Femur (tissue), 1 donor: ENCODE results near the gene LRRC36.

Source experiments
- DNase-seq: peaks from one replicate; pipeline ENCODE4 v3.0.0-alpha.2; 2017

LRRC36 gene

DNA sequence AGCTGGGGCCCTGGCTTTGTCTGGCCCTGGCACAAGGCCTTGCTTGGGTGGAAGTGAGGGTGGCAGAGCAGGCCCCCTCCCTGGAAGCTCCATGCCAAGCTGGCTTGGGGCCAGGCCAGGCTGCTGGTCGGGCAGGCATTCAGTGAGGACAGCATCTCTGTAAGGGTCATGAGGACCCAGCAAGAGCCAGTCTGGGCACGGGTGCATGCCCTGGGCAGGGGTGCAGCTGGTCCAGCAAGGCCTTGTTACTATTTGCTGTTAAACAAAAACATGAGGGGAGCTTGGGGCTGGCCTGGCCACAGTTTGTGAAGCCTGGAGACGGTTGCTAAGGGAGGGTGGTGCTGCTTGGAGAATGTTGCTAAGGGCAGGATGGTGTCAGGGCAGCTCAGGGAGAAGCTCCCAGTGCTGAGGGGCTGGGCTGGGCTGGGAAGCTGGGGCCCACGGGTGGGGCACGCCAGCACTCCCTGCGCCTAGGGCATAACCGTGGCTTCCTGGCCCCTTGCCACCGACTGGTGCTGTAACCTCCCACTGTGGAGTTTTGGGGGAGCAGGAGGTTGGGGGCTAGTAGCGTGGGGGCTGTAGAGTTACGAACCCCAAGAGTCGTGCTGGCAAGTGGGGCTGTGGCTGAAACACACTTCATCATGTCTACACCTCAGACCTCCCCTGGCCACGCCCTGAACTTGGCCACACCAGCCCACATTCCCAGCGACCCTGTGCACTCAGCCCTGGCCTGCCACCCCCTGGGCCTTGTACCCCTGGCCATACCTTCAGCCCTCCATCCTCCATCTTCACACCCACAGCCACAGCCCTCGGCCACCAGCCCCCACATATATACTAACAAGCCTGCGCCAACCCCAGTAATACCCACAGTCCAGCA is 65.0 kb downstream of the LRRC36 start:
- DNase-seq, result peak; percentile 70

DNA sequence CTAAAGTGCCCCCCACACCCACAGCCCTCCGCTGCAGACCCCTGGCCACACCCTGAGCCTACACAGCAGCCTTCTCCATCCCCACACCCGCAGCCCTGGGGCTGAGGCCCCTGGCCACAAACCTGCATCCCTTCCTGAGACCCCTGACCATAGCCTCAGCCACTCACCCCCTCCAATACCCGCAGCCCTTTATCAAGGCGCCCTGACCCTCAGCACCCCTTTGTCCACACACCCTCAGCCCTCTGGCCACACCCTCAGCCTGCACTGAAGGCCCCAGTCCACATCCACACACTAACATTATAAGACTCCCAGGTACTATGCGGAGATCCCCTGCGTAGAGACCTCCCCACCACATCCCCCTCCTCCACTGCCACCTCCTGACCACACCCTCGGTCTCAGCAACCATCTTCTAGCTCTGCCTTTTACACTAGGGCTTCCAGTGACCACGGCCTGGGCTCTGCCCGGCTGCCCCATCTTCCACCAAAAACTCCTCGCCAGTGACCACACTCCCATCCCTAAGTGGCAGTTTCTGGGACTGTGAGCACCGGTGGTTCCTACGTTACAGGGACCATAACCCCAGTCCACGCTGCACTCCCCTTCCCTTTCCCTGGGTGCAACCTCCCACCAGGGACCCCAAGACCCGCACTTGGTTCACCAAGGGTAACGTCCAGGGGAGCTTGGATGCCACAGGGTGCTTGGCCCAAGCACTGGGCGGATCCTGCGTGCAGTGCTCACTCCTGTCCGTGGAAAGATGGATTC is 65.9 kb downstream of the LRRC36 start:
- DNase-seq, result no peak

DNA sequence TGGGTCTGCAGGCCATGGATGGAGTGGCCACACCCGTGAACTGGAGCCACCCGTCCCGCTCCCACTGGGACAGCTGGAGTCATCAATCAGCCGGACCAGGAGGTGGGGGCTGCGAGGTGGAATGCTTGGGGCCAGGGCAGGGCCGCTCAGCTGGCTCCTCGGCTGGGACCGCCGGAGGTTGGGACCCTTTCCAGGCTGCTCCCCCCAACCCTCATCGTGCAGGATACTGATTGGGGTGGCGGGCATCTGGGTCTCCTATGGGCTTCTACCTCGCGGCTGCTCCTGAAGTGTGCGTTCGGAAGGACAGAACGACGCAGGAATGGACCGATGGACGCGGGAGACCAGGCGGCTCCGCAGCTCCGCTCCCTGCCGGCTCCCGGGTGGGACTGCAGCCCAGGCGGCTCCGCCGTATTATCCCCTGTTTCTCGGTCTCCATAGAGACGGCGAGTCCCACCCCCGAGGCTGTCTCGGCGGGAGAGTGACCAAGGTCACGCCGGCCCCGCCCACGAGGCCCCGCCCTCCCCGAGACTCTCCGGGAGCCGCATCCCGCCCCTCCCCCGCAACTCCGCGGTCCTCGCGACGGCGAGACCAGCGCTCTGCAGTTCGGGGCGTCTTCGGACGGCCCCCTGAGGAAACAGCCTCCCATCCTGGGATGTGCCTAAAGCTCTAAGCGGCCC is 66.6 kb downstream of the LRRC36 start, which contains the start of gene TPPP3:
Gene TPPP3 (minus strand): TSS at position 388 of the 677 bp plus-strand sequence. CDS start 2,387 bp downstream, outside the sequence.
- DNase-seq, result peak; percentile 94

DNA sequence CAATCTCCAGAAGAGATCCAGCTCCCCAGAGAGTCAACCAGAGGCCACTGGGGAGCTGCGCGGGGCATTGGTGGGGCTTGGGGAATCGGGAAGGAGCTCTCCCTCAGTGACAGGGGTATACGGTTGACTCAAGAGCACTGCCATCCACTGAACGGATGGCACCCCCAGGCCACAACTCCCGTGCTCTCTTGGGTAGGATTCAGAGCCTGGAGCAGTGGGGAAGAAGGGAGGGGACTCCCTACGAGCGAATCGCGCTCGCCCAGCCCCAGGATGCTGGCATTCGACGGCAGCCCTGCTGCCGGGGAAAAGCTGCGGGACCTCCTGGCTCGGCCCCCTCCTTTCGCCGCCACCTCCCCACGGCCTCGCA is 67.2 kb downstream of the LRRC36 start:
- no peak for DNase-seq

DNA sequence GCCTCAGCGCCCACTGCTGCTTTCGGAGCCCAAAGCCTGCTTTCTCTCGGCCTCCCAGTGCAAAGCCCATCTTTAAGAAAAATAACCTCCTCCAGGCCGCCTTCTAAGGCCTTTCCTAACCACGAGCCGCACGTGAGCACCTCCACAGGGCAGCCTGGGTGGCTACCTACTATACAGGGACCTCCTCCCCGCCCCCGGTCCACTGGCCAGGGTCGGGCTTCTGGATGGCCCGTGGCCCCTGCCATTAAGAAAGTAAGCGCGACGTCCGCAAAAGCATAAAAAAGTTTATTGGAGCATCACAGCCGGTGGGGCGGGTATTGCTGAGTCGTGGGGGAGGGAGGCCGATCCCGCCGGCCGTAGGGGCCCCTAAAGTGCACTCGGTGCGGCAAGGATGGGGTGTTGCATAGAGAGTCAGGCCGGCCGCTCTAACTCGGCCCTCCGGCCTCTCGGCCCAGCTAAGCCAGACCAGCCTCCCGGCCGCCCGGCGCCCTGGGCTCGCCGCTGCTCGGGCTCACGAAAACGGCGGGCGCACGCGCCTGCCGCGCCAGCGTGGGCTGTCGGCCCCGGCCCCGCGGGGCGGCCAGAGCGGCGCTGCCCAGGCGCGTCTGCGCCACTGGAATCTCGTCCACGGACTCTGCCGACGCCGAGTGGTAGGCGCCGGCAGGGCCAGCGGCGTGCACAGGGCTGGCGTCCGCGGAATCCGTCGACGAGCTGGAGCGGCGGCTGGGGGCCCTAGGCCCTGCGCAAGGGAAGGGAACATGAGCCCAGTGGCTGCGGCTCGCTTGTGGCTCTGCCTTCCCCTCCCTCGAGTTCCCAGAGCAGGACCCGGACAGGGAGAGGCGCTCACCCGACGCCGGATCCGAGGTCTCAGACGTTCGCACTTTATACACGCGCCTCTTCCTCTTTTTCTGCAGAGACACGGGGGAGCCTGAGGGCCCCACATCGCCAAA is 67.8 kb downstream of the LRRC36 start:
- peak; percentile 56 for DNase-seq

DNA sequence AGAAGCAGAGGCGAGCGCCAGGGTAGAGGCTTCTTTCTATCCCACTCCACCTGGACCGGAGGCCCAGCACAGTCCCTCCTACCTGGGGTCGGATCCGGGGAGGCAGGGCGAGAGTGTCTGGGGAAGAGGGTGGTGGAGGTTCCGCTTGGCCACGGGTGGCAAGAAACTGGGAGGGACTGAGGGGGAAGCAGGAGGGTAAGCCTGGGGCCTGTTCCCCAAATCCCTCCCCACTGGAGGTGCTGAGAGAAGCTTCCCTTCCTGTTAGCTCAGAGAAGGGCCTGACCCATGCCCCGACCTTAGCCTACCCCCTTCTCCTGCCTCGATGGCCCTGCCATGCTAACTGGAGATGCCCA is 68.5 kb downstream of the LRRC36 start:
- DNase-seq, result no peak

DNA sequence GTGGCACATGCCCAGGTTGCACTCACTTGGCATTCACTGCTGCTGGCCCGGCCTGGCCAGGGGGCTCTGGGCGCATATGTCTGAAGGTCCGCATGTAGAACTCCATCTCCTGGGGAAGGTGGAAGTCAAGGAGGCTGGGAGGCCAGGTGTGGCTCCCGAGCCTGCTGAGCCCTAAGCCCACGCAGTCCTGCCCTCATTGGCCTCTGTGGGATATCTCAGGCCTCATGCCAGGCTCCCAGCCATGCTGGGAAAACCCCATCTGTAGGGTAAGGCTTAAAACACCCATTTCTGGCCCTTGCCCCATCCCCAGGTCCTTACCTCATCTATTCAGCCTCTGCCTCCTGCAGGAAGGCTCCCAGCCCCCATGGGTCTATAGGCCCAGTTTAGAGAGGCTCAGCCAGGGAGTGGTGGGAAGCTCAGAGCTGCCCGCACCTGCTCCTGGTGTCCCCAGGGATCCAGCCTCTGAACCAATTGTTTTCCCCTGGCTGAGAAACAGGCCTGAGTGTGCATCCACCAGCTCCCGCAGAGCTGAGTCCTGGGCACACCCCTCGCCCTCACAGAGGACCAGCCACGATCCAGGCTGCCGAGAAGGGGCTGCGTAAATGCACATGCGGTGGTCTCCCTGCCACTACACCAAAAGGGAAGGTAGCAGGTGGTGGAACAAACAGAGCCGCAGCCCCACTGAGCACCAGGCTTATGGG is 69.0 kb downstream of the LRRC36 start:
- DNase-seq, result peak; percentile 54

DNA sequence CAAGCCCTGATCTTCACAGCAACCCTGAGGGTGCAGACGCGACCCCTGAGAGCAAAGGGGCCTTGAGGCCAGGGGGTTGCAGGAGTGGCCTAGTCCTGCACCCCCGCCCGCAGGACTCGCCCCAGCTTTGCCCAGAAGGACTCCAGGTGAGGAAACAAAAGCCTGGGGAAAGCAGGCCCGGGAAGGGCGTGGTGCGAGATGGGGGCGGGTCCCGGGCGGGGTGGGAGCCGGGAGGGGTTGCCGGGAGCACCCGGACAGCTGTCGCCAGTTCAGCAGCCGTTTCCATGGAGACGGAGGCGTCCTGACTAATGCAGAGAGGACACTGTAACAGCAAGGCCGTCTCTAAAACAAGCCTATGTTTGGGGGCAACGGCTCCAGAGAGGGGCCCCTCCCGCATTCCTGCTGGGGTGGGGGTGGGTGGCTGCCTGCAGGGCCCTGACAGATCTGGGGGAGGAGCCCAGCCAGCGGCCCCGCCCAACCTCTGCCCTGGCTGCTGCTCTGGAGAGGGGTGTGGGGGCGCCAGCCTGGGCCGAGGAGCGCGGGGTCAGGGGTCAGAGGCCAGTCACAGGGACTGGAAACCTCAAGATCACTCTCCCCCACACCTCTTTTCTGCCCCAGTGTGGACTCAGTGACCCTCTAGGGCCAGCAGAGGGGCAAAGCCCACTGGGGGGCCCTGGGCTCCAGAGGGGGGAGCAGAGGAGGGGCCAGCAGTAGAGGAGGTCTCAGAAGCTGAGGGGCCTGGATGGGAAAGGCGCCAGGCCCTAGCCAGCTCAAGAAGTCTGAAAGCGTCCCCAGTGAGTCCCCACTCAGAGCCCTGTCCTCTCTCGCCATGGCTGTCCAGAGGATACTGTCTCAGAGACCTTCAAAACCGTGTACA is 69.8 kb downstream of the LRRC36 start:
- peak; percentile 94 for DNase-seq

DNA sequence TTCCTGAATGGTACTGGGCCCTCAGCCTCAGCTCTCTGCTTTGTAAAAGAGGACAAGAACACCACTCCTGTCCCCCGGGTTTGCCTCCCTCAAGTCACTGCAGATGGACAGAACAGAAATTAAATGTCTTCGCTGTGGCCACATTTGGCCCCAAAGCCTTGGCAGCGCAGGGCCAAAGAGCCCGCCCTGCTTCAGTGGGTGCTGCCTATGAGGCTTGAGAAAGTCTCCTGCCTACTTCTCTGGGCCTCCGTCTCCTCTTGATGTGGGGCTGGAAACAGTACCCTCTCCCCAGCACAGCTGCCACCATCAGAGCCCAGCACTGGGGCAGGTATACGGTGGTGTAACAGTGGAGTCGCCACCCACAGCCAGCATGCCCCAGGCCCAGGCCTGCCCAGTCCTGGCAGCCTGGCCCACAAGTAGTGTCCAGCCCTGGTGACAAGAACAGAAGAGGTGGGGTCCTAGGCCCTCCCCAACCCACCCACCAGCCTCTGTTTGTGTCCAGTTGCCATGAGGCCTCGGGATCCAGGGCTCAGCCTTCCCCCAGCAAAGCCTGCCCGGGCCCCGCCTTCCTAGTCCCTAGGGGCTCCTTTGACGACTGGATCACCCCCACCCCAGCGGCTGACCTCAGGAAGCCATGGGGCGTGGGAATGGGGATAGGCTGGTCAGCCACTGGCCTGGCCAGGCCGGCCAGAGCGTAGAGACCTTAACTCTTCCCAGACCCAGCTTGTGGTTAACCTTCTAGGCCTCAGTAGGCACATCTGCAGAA is 70.6 kb downstream of the LRRC36 start:
- DNase-seq, result peak; percentile 70

DNA sequence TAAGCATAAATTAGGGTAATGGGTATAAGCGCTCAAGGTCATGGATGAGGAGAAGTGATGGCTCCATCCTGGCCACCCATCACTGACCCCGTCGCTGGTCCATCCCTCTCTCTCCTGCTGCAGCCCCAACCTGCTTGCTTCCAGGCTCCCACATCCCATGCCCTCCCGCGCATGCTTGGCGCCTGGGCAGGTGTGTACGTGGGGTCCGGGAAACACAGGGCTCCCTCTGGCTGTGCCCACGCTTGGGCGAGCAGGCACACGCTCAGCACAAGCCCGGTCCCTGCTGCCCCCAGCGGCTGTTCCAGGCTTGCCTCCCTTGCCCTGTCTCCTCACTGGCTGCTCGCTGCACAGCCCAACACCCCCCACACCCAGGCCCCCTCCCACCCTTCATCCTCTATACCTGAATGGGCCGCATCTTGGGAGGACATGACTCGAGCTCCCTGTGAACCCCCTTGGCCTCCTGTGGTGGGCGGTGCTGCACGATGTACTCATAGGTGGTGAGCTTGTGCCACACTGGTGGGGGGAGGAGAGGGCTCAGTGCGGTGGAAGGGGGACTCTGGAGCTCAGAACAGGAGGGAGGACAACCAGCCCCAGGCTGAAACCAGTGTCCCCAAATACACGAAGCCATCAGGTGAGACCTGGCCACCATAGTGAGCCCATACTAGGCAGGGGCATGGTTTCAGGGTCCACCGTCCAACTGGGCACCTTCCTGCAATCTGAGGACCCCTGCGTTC is 71.4 kb downstream of the LRRC36 start:
- no peak for DNase-seq

DNA sequence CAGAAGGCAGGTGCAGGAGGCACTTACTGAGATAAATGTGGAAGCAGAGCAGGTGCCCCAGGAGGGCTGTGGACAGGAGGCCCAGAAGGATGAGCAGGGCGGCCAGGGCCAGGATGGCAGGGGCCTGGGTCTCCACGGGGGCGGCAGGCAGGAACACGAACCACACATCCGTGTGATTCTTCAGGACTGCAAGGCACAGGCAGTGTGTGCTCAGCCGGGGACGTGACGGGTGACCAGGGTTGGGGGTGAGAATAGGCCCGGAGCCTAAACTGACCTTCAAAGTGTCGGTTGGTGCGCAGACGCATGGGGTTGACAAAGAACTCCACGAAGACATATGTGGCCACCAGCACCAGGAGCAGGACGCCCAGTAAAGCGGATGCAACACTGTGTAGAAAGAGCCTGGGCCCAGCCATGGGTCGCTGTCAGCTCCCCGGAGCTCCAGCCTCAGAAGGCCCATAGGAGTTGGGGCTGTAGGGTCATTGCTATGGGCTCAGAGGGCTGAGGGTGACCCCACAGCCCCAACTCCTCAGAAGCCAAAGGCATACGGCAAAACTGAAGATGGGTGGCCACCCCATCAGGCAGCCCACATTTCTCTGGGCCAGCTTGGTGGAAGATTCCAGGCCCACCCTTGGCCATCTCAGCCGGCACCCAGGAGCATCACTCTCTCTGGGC is 72.1 kb downstream of the LRRC36 start:
- no peak for DNase-seq

DNA sequence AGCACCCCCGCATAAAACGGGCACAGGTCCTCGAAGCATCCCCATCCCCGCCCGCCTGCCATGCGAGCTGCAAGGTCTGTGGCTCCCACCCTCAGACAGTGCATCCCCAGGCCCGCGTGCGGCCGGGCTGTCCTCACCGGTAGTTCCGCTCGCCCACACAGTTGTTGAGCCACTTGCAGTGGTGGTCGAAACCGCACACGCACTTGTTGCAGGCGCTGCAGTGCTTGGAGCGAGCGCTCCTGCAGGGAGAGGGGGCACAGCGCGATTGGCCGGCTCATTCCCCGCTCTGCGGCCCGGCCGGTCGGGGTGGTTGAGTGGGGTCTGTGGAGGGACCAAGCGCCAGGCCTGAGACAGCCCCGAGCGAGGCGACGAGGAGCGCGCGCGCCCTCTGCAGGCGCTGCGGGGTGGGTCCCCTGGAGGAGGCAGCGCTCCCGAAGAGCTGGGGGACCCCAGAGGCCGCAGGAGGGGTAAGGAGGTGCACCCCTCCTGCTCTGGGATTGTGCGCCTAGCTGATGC is 72.7 kb downstream of the LRRC36 start:
- peak; percentile 71 for DNase-seq

DNA sequence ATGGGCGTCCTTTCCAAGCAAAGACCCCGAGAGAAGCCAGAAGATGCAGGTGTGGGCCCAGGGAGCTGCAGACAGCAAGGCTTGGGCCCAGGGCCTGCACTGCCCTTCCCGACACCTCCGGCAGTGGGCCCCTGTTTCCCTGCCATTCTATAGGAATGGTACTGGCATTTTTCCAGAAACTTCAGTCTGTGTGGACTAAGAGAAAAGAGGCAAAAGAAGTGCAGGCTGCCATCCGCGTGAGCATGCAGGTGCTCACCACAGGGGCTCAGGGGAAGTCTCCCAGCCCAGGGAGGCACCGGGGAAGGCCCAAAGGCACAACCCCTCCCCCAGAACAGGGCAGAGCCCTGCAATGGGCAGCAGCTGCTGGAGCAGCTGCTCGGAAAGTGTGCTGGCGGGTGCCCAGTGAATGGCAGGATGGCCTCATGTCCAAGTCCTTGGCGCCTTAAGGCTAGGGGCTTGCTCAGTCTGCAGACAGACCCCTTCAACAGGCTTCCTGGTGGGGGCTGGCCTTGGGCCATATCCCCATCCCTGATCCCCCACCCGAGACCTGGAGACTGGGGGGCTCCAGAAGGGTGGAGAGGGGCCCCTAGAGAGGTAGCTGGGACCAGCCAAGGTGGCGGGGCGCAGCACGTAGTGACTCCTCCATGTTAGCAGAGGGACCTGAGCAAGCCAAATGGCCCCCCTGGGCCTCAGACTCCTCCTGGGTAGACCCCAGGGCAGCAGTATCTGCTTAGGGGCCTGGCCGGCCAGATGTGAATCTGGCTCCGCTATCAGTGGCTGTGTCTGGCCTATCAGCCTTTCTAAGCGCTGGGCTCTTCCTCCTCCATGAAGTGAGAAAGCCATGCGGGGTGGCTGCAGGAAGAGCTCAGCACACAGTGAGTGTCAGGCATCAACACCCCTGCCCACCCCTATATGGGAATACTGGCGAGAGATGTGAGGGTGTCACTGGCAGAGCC is 73.4 kb downstream of the LRRC36 start:
- DNase-seq, result peak; percentile 84

DNA sequence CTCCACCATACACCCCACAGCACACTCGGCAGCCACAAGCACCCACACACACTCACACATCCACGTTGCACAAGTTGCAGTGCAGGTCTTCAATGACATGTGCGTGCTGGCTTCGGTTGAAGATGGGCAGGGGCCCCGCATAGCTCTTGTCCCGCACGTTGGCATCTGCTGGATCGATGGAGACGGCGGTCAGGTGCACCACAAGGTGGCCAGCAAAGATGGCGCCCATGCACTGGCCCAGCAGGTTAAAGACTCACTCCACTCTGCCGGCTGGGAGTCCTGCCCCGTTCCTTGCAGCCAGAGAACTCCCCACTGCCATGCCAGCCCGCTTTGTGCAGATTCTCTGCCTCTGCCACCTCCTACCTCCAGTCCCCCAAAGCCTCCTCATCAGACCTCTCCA is 74.3 kb downstream of the LRRC36 start:
- no peak for DNase-seq

DNA sequence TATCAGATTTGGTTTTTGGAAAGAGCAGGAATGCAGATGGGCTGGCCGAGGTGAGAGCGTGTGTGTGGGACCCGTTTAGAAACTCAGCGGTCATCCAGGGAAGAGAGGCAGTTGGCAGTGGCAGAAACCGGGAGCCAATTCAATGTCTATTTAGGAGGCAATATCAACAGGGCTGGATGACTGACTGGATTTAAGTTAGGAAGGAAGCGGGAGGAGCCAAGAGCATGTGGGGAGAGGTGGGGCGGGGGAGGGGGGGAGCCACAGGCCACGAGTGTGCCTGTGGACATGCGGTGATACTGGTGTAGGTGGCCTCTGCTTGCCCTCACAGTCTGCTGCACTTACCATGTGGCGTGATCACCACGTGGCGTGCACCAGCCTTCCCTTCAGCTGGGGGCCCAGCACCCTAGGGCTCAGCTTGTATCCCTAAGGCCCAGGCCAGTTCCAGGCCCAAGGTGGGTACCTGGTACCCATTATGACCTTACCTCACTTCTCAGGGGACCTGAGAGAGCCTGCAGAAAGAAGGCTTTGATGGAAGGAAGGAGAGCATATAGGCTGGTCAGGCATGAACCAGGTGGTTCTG is 77.5 kb downstream of the LRRC36 start:
- DNase-seq, result no peak

DNA sequence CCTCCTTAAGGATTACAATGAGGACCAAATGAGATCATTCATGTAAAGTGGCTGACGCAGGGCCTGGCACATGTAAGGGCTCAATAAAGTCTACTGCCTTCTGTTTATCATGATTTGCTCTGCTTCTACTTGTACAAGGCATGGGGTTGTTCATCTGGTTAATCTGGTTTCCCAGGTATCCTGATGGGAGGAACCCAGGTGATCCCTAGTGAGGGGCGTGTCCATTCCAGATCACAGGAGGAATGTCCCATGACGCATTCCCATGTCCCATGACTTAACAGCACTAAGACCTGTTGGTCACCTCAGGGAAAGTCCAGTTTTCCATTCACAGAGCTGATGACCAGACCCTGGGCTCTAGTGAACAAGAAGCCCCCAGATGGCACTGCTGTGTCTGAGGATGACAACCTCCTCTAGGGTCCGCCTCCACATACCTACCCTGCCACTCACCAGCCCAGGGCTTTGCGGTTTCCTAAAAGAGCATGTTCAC is 78.2 kb downstream of the LRRC36 start:
- DNase-seq, result no peak

DNA sequence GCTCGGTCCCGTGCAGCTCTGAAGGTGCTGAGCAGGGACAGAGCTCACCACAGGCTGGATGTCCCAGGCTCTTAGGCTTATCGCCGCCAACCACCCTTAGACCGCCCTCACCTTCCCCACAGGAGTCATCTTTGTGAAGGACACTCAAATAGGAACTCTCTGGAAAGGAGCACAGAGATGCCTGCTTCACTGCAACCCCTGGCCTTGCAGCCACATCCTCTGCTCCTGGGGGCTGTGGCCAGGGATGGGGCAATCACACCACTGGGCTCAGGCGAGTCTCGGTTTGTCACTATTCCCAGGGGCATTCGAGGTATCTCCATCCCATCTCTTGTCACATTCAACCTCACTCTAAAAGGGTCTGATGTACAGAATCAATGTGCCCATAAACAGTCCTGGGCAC is 78.7 kb downstream of the LRRC36 start:
- DNase-seq, result no peak
